NCI-H82 (cell line): ENCODE data around the gene BUD31.
"Not testable (repeated sequence)": the region's sequence is repeated elsewhere in the genome, so short reads cannot be mapped to it uniquely, and the experiment has no call there.

Experiments
- DNase-seq: peaks from one replicate; lab custom pipeline; 2025; lab: John Stamatoyannopoulos, UW

The BUD31 gene

GRCh38 chr7:99408379-99409191 is at the start of gene BUD31, which contains the start of gene PDAP1:
Gene BUD31 (plus strand): TSS chr7:99408969. CDS start chr7:99411093, 2,124 bp downstream.
Gene PDAP1 (minus strand): TSS chr7:99408597. CDS start chr7:99408548, 49 bp downstream.
- DNase-seq, result peak; percentile 95

DNA sequence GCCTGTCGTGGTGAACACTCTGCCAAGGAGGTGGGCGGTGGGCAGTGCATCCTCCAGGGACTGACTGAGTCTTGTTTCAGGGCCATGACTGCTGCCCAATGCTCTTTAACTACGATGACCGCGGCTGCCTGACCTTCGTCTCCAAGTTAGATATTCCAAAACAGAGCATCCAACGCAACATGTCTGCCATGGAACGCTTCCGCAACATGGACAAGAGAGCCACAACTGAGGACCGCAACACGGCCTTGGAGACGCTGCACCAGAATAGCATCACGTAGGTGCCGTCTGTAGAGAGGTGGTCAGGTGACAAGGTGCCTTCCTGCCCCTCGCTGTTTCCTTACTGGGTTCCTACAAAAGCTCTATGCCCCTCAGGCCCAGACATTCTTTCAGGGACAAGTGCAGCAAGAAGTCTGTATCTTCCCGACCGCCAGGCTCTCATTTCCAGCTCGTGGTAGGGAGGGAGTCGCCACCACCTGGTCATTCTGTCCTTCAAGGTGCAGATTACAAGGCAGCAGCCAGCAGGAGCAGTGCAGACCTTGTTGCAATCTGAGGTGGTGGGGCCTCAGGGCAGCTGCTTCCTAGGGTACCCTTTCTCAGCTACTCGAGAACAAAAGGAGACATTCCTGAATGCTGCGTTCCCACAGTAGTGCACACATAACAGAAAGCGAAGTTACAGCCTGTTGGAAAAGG is 49.2 kb upstream of the BUD31 start:
- no peak for DNase-seq

- DNase-seq, result no peak
Measured at GRCh38 chr7:99362801-99363200, 46.0 kb upstream of the BUD31 start.

DNA sequence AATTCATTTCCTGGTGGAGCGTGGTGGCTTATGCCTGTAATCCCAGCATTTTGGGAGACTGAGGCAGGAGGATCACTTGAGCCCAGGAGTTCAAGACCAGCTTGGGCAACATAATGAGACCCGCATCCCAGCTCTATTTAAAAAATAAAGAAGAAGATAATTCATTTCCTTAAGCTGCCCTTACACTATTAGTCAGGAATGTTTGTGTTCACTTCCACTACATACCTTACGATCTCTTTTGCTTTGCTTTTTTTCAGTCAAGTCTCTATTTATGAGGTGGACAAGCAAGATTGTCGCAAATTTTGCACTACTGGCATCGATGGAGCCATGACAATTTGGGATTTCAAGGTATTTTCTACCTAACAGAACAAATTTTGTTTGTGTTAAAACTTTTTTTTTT is 45.5 kb upstream of the BUD31 start:
- DNase-seq, result no peak

GRCh38 chr7:99365318-99366141 is 43.2 kb upstream of the BUD31 start:
- peak; percentile 47 for DNase-seq

DNA sequence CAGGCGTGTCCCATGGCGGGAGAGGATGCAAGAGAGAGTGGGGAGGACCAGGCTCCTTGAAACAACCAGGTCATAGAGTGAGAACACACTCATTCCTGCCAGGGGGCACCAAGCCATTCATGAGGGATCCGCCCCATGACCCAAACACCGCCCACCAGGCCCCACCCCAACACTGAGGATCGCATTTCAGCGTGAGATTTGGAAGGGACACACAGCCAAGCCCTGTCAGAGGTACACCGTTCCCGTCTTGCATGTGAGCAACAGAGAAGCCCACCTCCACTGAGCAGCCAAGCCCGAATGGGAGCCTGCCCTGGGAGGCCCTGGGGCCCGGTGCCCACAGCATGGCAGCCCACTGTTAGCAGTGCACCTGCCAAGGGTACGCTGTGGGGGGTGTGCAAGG is 42.1 kb upstream of the BUD31 start:
- DNase-seq, result no peak

GRCh38 chr7:99368750-99369389 is 39.9 kb upstream of the BUD31 start:
- no peak for DNase-seq

- no peak for DNase-seq
Measured at GRCh38 chr7:99369767-99370391, 38.9 kb upstream of the BUD31 start.

- no peak for DNase-seq
Measured at GRCh38 chr7:99371376-99371920, 37.3 kb upstream of the BUD31 start.

DNA sequence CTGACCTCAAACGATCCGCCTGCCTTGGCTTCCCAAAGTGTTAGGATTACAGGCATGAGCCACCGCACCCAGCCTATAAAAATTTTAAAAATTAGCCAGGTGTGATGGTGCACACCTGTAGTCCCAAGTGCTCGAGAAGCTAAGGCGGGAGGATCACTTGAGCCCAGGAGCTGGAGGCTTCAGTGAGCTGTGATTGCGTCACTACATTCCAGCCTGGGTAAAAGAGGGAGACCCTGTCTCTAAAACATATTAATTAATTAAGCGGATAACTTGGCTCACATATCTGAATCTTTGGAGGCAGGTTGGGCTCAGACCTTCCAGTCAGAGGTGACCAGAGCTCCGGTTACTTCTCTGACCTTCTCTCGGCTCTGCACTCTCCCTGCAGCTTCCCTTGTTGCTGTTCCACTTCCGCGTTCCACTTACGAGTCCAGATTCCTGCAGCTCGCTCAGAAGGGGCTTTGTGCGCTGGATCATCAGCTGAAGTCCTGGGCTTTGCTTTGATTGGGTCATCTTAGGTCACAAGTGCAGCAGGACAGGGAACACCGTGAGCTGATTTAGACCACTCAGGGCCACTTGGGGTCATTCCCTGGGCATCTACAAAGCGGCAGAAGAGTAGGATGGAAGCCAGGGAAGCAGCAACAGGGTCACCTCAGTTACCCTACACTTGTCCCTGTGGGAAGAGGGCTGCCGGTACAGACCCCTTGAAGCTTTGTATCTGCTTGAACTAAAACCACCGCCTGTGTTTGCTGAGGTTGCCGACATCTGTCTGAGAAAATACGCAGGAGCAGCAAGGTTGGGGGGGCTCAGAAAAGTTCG is 36.3 kb upstream of the BUD31 start:
- DNase-seq, result peak; percentile 65

DNA sequence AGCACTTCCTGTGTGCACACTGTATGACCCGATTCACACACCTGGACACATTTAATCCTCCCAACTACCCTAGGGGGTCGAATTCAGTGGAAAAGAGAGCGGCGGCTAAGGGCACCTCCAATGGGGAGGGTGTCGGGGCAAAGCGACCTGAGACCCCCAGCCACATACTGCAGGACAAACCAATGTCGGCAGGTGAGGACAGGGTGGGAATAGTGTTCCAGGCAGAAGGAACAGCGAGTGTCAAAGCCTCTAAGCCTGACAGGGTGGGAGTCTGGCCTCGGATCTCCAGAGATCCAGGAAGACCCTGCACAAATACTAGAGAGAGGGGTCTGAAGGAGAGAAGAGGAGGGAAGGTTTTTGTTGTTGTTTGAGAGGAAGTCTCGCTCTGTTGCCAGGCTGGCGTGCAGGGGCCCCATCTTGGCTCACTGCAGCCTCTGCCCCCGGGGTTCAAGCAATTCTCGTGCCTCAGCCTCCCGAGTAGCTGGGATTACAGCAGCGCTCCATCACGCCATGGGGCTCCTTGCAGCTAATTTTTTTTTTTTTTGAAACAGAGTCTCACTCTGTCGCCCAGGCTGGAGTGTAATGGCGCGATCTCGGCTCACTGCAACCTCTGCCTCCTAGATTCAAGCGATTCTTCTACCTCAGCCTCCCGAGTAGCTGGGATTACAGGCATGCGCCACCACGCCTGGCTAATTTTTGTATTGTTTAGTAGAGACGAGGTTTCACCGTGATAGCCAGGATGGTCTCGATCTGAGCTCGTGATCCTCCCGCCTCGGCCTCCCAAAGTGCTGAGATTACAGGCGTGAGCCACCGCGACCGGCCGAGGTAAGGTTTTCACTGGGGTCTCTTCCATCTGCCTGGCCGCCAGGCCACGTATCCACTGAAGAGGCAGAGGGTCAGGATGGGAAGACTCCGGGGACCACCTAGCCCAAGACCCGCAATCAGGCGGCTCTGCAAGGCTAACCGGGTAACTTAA is 35.4 kb upstream of the BUD31 start:
- DNase-seq, result no peak

DNA sequence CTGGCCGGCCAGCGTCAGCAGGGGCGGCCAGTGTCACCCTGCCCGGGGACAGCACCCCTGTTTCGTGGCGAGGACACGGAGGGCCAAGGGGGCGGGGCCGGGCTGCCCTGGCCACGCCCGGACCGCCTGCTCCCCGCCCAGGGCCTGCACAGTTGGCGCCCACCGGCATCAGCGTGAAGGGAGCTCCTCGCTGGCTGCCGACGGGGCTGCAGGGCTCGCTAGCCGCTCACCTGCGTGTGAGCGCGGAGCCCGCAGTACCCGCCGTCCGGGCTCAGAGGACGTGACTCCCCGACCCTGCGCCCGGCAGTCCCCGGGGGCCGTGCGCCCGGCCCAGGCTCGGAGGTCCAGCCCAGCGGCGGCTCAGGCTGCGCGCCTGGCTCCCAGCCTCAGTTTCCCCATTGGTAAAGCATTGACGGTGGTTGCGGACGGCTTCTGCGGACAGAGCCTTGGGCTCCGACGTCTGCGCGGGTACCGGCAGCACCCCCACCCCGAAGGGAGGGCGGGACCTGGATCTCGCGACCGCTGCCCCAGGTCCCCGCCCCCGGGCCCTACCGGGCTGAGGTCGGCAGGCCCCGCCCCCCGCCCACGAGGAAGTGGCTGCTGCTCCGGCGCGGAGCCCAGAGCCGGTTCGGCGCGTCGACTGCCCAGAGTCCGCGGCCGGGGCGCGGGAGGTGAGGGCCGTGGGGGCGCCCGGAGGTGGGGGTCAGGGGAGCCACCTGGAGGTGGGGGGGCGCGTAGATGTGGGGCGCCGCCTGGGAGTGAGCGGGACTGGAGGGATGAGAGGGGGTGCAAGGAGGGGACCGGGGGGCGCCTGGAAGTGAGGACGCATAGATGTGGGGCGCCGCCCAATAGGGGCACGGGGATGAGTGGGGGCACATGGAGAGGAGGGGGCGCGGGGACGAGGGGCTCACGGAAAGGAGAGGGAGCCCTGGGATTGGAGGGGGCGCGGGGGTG is 34.4 kb upstream of the BUD31 start, which contains the start of gene ARPC1B:
TSS of gene ARPC1B (plus strand) at position 620 of the 954 bp plus-strand sequence. CDS start 10,985 bp downstream, outside the sequence.
- peak; percentile 79 for DNase-seq

DNA sequence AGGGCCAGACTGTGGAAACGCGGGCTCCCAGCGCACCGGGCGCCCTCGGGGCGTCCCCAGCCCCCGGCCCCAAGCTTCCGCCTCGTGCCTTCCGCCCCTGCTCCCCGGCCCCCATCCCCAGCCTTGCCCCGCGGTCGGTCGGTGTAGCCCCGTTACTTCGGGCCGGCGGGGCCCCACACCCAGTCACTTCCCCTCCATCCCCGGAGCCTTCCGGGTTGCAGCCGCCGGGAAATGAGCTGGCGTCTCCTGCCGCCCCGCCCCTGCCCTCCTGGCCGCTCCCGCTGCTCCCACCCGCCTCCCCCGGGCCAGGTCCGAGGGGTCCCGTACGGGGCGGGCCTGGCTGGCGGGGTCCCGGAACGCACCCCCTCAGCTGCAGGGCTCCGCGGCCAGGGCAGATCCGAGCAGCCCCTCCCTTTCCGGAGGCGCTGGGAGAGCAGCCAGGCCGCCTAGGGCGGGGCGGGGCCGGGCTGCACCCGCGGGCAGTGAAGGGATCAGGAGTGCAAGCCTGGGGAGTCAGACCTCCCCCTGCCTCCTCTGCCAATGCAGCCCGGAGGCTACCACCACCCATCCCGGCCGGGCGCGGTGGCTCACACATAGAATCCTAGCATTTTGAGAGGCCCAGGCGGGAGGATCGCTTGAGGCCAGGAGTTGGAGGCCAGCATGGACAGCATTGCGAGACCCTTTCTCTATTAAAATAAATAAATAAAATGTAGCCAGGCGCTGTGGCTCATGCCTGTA is 33.5 kb upstream of the BUD31 start:
- DNase-seq, result peak; percentile 75

DNA sequence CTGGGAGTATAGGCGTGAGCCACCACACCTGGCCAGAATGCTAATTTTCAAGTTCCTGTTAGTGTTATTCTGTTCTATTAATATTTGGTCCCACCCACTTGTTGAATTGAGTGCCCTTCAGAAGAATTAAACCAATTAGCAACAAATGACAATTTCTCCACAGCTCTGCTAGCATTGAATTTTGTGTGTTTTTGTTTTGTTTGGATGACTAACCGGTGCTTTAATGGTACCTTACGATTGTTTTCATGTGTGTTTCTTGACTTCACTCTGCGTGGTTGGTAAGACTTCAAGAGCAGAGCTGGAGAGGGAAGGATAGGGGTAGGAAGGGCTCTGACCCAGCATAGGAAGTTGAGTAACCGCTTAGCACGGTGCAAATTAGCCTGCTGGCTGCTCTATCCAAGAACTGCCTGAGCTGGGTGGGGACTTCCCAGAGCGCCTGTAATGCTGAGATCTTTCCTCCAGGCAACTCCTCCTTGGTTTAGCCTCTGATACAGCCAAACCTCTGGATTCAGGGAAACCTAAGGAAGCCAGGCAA is 29.7 kb upstream of the BUD31 start:
- no peak for DNase-seq

DNA sequence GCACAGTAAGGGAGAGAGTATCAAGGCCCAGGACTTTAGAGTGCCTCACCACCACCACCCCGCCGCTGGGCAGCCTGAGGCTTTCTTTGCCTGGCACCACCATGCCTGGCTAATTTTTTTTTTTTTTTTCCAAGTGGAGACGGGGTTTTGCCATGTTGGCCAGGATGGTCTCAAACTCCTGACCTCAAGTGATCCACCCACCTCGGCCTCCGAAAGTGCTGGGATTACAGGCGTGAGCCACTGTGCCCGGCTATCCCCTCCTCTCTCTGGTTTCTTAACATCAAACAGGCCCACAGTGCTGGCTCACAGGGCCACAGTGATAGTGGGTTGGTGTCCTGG is 29.1 kb upstream of the BUD31 start:
- DNase-seq, result not testable (repeated sequence)

- DNase-seq, result no peak
Measured at GRCh38 chr7:99380032-99380822, 28.5 kb upstream of the BUD31 start.
